ENCODE measurements around the gene CDH22.

Gene CDH22

DNA sequence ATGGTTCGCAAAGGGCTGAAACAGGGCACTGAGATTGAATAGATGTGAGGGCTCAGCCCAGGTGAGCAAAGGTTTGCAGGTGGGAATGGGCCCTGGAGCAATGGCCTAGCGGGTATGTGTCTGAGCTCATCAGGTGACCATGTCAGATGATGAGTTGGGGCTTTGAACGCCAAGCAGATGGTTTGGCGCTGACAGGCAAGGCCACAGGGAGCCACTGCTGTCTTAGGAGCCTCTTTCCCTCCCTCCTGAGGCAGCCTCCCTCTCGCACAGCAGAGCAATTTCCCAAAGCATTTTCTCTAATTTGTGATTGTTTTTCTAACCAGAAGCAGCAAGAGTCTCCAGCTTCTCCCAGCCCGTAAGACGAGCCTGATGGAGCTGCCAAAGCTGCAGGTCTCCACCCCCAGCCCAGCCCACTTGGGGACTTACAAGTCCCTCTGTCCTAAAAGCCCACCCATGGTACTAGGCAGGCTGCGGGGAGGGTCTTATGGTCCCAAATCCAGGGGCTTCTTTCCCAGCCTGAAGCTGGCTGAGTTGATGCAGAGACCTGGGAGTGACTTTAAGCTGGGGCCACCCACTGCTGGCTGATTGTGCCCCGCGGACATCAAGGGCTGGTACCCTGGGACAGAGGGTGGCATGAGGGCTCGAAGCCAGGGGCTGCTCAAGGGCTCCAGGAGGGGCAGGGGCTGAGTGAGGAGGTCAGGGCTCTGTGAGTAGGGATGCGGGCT, 11.6 kb downstream of the CDH22 start:
- no peak for DNase-seq

DNA sequence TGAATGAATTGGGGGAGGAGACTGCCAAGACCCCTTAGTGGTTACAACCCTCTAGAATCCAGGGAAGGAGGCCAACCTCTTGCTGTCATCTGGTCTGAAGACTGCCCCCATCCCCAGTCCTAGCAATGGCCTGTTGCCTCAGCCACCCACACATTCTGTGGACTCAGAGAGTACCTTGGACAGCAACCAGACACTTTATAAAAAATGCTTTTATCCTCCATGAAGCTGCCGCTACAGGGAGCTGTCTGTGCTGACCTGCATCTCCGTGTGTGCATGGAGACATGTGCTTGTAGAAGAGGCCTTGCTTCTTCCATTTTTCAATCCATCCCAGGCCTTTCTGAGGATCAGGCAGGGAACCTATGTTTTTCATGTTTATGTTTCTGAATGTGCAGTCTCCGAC, 15.2 kb downstream of the CDH22 start:
- DNase-seq = no peak

DNA sequence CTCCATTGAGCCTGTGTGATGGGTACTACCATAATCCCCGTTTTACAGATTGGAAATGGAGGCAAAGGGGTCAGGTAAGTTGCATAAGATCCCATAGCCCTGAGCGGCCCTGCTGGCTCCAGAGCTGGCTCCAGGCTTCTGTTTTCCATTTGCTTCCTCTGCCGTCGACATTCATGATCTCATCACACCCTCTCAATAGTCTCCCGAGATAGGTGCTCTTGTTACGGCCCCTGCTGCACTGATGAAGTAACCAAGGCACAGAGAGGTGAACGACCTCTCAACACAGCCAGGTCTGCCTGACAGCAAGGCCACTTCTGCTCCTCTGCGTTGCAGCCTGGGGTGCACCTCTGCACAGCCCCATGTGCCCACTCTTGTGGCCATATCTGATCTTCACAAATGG, 16.9 kb downstream of the CDH22 start:
- no peak for DNase-seq

- no peak for DNase-seq
Observed at GRCh38 chr20:46289432-46289831, 18.9 kb downstream of the CDH22 start.

- DNase-seq = no peak
Observed at GRCh38 chr20:46286977-46287376, 21.3 kb downstream of the CDH22 start.

GRCh38 chr20:46286382-46286781, 21.9 kb downstream of the CDH22 start:
- no peak for DNase-seq

- DNase-seq = no peak
Observed at GRCh38 chr20:46285740-46286139, 22.6 kb downstream of the CDH22 start.

DNA sequence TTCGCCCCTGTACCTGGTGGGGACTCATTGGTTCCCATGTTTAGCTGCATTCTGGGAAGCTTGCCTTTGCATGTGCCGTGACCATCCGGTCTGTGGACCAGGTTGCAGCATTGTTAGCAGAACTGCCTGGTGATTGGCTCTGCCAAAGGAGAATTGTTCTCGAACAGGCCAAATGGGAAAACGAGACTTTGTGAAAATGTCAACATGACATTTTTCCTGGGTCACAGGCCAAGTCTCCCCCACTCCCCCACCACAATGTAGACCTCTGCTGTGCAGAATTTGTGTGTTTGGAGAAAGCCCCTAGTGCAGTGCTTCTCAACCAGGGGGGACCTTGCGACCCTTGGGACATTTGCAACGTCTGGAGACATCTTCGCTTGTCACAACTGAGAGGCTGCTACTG, 23.2 kb downstream of the CDH22 start:
- DNase-seq = no peak

GRCh38 chr20:46284040-46284427, 24.3 kb downstream of the CDH22 start:
- no peak for DNase-seq

- DNase-seq = no peak
Observed at GRCh38 chr20:46283426-46284039, 24.8 kb downstream of the CDH22 start.

GRCh38 chr20:46282669-46283068, 25.6 kb downstream of the CDH22 start:
- peak; percentile 33 for DNase-seq

DNA sequence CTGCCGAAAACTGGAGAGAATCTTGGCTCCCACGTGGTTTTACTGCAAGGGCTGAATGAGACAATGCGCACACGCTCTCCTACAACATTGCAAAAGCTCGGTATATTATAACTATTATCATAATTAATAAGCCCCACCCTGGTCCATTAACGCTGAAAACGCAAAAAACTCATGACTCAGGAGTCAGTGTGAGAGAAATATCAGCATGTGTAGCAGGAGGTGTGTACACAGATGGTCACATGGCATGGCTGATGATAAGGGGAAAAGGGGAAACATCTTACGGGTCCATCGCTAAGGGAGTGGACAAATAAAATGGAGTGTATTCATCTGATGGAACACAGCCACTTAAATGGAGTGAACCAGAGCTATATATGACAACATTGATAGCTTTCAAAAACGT, 29.2 kb downstream of the CDH22 start:
- DNase-seq = no peak

GRCh38 chr20:46277602-46278001, 30.7 kb downstream of the CDH22 start:
- no peak for DNase-seq

GRCh38 chr20:46276531-46276930, 31.8 kb downstream of the CDH22 start:
- no peak for DNase-seq

- no peak for DNase-seq
Observed at GRCh38 chr20:46275091-46275490, 33.2 kb downstream of the CDH22 start.

DNA sequence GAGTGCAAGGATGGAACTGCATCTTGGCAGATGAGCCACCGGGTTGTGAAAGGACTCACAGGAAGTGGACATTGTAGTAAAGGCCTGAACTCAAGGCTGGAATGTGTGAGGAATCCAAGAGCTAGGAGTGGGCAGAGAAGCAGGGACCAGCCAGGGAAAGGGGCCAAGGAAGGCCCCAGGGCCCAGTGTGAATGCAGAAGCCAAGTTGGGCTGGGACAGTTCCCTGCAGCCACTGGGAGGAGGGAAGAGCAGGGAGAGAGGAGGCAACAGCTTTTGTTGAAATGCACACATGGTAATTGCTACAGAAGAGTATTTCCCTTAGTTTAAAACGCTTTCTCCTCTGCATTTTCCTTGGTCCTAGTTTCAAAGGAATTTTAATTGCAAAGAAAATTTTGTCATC, 34.6 kb downstream of the CDH22 start:
- no peak for DNase-seq

DNA sequence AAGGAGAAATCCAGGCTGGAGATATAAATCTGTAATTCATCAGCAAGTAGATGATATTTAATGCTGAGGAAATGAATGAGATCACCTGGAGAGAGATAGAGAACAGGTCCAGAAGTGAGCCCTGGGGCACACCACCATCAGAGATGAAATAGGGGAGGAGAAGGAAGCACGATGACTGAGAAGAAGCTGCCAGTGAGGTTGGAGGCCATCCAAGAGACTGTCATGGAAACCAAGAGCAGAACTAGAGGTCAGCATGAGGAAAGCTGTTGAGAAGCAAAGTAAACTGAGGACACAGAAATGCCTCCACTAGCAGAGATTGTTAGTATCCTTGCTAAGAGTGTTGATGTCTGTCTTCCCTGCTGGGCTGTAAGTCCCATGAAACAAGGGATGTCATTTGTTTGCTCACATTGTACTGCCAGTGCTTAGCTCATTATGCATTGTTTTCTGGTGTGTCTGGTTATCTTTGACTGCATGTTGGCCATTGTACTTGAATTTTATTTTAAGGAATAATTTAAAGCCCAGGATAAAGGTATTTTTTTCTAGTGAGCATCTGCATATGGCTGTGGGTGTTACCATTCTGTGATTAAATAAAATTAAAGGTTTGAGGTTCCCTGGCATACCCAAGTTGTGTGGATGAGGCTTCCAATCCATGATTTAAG, 35.8 kb downstream of the CDH22 start:
- DNase-seq = no peak

DNA sequence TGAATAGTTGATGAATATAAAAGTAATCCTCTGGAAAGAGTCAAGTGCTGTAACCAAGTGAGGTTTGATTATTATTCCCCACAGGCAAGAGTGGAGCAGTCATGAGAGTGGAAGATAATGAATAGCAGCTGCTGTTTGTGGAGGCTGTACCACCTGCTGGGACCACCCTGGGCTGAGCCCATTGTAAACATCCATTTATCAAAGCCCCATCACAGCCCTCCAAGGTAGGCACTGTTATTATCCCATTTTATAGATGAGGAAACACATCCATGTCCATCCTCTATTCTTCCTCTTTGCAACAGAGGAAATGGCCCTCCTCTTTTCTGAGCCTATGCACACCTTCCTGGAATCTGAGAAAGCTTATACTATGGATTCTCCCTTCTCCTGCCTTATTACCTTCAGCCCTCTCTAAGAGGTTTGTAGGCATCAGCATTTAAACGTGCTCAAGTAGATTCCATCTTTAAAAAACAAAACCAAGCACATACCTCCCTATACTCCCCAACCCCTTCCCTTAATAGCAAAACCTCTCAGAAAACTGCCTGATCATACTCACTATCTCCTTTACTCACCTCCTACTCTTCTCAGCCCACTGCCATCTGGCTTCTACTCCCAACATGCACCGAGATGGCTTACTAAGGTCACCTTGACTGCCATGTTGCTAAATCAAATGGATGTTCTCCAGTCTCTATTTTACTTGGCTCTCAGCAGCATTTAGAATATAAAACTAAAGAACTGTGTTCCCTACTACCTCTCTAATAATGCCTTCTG, 37.1 kb downstream of the CDH22 start:
- DNase-seq = no peak

DNA sequence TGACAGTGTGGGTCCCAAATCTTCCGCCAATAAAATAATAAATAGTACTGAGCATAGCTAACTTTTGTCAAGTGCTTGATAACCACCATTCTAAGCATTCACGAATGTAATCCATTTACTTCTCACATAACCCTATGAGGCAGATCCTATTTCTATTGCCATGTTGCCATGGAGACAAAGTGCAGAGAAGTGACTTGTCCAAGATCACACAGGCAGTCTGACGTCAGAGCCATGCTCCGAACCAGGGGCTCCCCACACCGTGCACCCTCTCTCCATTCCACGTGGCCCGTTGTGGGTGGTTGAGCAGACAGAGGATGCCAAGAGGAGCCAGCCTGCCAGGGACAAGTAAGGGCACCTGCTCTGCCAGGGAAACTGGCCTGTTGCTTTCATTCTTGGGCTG, 38.9 kb downstream of the CDH22 start:
- DNase-seq = peak; percentile 30

- no peak for DNase-seq
Observed at GRCh38 chr20:46268662-46269061, 39.6 kb downstream of the CDH22 start.

DNA sequence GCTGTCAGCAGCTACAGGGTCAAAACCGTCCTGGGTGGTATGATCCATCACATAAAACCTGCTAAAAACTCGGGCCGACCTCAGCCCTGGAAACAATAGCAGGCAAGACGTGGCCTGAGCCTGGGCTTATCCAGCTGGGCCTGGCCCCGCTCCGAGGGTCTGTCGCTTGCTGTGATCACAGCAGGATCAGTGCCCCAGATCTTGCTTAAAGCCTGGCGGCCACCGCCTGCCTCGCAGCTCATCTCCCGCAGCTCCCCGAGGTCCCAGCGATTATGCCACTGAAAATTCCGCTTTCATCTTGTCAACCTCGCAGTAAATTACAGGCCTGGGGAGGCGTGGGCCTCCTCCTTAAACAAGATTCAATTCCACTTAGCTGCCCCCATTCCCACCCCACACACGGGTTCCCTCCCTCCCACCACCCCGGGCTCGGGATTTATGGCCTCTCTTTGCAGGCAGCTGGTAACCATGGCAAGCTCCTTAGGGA, 40.1 kb downstream of the CDH22 start:
- DNase-seq = peak; percentile 27

- no peak for DNase-seq
Observed at GRCh38 chr20:46267108-46268105, 40.9 kb downstream of the CDH22 start.

Data from NCI-H1436 (cell line).